ENCODE measurements around the gene HES7. TPM values are rescaled to one million over a fixed set of nuclear protein-coding genes. Genes with fewer than 3 reads are reported as not detected.
A peak's percentile ranks its signal among the peaks of the same experiment; 100 is the strongest.

Gene HES7
- total RNA-seq, 1 donor from 2014 or later = not detected

DNA sequence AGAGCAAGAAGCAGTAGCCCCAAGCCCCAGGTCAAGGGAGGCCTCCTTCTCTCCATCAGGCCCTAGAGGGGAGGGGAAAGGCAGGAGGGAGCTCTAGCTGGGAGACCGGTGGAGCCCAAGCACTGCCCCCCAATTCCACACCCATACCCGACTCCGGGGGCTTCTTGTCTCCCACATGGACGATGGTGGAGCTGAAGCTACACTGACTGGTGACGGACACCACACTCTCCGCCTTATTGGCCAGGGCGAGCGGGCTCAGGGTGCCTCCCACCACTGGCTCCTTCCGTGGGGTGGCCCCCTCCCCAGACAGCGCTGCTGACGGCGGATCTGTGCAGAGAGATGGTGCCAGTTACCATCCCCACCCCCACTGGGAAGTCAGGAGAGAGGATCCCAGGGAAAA is 21.9 kb upstream of the HES7 start:
- ATAC-seq (no peak), DNase-seq (no peak)
- intact Hi-C loops (cut with micrococcal nuclease) = no loop called here

GRCh38 chr17:8144401-8145231 is 20.7 kb upstream of the HES7 start:
- ATAC-seq (no peak), DNase-seq (no peak)
- intact Hi-C loops (cut with micrococcal nuclease) = no loop called here

- ATAC-seq (no peak), DNase-seq (no peak)
- intact Hi-C loops (cut with micrococcal nuclease) = no loop called here
Measured at GRCh38 chr17:8143581-8144400, 19.9 kb upstream of the HES7 start.

DNA sequence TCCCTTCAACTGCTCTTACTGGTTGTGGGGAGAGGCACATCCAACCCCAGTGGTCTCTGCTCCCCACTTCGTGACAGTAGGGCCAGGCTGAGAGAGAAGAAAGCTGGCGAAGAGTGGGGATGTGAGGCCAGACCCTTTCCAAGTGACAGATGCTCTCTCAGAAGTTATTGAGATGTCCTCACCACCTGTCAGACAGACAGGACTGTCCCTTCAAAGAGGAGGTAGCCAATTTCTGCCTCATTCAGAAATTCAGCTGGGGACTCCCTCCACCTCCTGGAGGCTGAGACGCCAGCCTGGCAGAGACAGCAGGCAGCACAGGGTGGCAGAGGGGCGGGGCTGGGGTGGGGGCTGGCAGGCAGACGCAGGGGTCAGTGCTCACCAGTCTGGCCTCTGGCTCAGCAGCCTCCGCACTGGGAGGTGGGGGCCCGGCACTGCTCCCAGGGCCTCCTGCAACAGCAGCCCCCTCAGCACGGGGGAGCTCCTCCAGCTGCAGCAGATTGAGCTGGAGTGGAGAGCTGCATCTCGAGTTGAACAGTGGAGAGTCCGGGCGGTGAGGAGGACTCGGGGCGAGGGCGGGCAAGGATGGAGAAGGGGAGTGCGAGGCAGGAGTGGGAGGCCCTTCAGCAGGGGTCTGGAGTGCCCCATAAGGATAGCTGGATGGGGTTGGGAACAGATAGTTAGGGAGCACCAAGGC is 19.1 kb upstream of the HES7 start:
- no peak for ATAC-seq
- intact Hi-C loops (cut with micrococcal nuclease) = no loop called here
- no peak for DNase-seq

DNA sequence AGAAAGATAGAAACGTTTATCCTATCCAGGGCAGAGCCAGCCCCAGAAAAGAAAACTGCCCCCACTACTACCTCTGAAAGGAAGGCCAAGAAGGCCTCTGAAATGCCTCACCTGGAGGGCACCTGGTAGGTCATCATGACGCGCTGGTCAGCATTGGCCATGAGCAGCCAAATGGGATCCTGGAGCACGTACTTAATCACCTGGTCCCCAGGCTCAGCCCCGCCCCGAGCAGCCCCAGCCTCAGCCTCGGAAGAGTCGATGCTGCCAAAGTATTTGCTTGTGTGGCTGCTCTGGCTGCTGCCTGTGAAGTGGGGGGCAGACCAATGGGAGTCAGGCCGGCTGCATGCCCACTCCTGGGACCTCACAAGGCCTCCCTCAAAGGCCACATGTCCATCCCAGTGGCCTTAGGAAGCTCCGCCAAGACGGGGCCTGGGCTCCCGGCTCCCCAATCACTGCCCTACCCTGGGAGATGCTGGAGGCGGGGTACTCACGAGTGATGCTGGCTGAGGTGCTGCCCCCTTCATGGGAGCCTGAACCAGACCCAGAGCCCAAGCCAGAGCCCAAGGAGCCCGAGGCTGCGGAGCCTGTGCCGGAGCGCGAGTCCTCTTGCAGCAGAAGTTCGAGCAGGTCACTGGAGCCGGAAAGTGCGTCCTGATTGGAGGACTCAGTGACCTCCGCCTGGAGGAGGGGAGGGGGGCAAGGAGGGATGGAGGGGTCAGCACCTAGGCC is 18.4 kb upstream of the HES7 start:
- no peak for DNase-seq
- ATAC-seq = no peak
- intact Hi-C loops (cut with micrococcal nuclease) = no loop called here

- ATAC-seq (no peak), DNase-seq (no peak)
- intact Hi-C loops (cut with micrococcal nuclease) = no loop called here
Measured at GRCh38 chr17:8141741-8142140, 17.8 kb upstream of the HES7 start.

DNA sequence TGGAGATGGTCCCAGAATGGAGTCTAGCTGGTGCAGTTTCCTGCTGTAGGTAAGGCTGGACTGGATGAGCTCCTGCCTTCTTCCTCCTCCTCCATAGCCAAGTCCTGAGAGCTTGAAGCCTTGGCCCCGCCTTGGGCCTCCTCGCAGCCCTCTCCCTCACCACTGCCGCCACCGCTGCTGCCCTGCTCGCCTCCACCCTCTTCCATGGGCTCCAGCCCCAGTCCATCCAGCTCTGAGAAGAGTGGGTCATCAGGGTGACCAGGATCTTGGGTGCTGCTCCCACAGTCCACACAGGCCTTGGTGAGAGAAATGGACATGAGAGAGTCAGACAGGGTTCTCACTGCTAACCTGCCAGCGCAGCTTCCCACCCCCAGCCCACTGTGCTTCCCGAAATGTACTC is 17.1 kb upstream of the HES7 start:
- ATAC-seq (no peak), DNase-seq (no peak)
- intact Hi-C loops (cut with micrococcal nuclease) = no loop called here

GRCh38 chr17:8140065-8141029 is 16.4 kb upstream of the HES7 start:
- DNase-seq (peak; percentile 54), ATAC-seq (peak; percentile 7)
- intact Hi-C loops (cut with micrococcal nuclease) = no loop called here

- ATAC-seq (peak; percentile 91), DNase-seq (peak; percentile 96)
- intact Hi-C loops (cut with micrococcal nuclease) = no loop called here
Measured at GRCh38 chr17:8138672-8139371, 14.9 kb upstream of the HES7 start.

DNA sequence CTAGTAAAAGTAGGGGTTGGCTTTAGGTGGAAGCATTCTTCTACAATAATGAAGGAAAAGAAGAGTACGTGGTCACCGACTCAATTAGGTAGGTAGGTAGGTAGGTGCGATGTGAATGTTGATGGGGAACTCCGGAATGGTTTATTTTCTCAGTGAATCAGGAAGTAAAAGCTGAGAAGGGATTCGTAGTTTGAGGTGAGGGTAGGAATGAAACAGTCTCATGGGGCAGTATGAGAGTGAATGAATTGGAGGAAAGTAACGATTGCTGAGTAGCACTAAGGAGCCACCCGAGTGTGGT is 14.4 kb upstream of the HES7 start:
- DNase-seq (no peak), ATAC-seq (no peak)
- intact Hi-C loops (cut with micrococcal nuclease) = no loop called here

DNA sequence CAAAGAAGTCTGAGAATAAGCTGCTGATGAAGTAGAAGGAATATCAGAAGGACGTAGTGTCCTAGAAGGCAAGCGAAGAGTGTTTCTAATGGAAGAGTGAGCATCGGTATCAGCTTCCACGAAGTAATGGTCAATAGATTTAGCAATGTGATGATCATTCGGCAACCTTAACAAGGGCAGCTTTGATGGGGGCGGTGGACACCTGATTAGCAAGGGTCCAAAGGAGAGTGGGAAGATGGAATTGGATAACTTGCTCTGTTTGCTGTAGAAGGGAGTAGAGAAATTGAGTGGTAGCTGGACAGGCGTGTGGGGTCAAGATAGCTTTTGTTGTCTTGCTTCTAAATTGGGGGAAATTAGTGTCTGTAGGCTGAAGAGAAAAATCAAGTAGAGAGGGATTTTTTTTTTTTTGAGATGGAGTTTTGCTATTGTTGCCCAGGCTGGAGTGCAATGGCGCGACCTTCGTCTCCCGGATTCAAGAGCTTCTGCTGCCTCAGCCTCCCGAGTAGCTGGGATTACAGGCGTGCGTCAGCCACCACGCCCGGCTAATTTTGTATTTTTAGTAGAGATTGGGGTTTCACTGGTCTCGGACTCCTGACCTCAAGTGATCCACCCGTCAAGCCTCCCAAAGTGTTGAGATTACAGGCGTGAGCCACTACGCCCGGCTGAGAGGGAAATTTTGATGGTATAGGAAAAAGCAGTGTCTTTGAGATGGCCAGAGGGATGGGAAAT is 13.9 kb upstream of the HES7 start:
- intact Hi-C loops (cut with micrococcal nuclease) = no loop called here
- ATAC-seq = no peak
- no peak for DNase-seq

DNA sequence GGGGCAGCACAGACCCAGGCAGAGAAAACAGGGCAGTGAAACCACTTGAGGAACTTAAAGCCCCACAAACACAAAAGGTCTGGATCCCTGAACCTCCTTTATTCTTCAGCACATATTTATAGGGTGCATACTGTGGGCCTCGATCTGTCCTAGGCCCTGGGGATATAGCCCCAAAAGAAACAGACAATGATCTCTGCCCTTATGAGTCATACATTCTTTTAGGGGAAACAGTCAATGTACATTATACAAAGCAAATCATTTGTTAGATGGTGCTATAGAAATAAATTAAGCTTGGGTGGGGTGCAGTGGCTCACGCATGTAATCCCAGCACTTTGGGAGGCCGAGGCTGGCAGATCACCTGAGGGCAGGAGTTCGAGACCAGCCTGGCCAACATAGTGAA is 10.0 kb upstream of the HES7 start:
- DNase-seq = no peak
- ATAC-seq = no peak
- intact Hi-C loops (cut with micrococcal nuclease) = no loop called here

GRCh38 chr17:8133399-8133798 is 9.5 kb upstream of the HES7 start:
- intact Hi-C loops (cut with micrococcal nuclease) = no loop called here
- ATAC-seq (no peak), DNase-seq (no peak)

GRCh38 chr17:8131844-8132441 is 8.0 kb upstream of the HES7 start:
- no peak for ATAC-seq

DNA sequence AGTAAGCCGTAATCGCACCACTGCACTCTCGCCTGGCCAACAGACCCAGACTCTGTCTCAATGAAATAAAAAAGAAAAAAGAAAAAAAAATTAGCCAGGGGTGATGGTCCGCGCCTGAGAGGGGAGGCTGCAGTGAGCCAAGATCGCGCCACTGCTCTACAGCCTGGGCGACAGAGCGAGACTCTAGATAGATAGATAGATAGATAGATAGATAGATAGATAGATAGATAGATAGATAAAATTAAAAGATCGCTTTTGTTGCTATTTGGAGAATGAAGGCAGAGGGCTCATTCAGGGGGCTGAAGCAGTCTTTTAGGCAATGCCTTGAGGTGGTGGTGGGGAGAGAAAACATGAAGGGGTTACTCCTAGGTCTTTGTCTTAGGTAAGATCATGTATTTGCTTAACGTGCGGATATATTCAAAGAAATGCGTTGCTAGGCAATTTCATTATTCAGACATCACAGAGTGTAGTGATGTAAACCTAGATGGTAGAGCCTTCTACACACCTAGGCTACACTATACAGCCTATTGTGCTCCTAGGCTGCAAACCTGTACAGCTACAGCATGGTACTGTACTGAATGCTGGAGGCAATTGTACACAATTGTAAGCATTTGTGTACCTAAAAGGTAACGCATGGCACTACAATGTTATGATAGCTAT is 4.3 kb upstream of the HES7 start:
- no peak for DNase-seq
- intact Hi-C loops (cut with micrococcal nuclease) = no loop called here
- no peak for ATAC-seq

More at GRCh38 chr17:8131844-8132441, 8.0 kb upstream of the HES7 start:
- DNase-seq = no peak
- intact Hi-C loops (cut with micrococcal nuclease) = no loop called here

- ATAC-seq (peak; percentile 72), DNase-seq (peak; percentile 75)
- intact Hi-C loops (cut with micrococcal nuclease) = no loop called here
Measured at GRCh38 chr17:8126491-8127066, 2.7 kb upstream of the HES7 start.

All from left ventricle myocardium superior (tissue), 1 donor.